PFSK-1 (cell line): ENCODE results near the gene PCBP3.

Source experiments
- FOXP2 ChIP-seq: optimal IDR thresholded peaks from 2 replicates; pipeline ENCODE3; 2011; ENCODE audit warnings: borderline replicate concordance, control low read depth, inconsistent platforms; ENCODE audit not compliant: insufficient read depth; ENCODE audit errors: extremely low read length, extremely low read depth
- POLR2AphosphoS5 ChIP-seq: IDR thresholded peaks from 2 replicates; pipeline ENCODE4 v1.6.1; 2012; ENCODE audit warnings: low read depth, mild to moderate bottlenecking, control low read depth, low read length, moderate library complexity
- SIN3A ChIP-seq: IDR thresholded peaks from 2 replicates; pipeline ENCODE4 v1.6.1; 2012; ENCODE audit warnings: mild to moderate bottlenecking, low read length, moderate library complexity, borderline replicate concordance; ENCODE audit not compliant: insufficient read depth
- TAF1 ChIP-seq: IDR thresholded peaks from 2 replicates; pipeline ENCODE4 v1.6.1; 2012; ENCODE audit warnings: low read length, control low read depth, borderline replicate concordance; ENCODE audit not compliant: insufficient read depth
- TF ChIP-seq, protein P1 (sequence below), 2 experiments: IDR thresholded peaks; 2 replicates each; pipeline versions ENCODE4 v1.6.1 to v1.8.0; 2011 to 2012; ENCODE audit warnings: low read depth in 2 of 2, low read length in 2 of 2, control low read depth in 1 of 2, inconsistent platforms in 1 of 2, mild to moderate bottlenecking in 1 of 2, moderate library complexity in 1 of 2; ENCODE audit not compliant: insufficient read depth in 1 of 2

Gene PCBP3

DNA sequence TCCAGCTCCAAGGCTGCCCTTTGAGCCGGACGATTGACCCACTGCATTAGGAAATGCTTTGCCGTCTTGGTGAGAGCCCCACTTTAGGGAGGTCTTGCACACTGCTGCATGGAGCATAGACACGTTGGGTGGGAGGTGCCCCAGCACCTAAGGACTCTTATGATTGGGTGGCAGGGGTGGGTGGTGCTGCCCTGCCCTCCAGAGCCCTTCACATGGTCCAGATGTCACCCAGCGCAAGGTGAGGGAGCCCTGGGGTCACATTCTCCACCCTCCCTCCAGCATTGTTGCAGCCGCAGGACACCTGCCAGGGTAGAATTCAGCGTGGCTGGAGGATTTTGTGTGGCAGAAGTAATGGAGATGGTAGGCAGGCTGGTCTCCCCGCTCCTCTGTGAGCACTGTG lies 200.7 kb downstream of the PCBP3 start:
- TF ChIP-seq TAF1 (no peak), SIN3A (no peak), FOXP2 (no peak), POLR2AphosphoS5 (no peak)
- TF ChIP-seq, protein P1, sequence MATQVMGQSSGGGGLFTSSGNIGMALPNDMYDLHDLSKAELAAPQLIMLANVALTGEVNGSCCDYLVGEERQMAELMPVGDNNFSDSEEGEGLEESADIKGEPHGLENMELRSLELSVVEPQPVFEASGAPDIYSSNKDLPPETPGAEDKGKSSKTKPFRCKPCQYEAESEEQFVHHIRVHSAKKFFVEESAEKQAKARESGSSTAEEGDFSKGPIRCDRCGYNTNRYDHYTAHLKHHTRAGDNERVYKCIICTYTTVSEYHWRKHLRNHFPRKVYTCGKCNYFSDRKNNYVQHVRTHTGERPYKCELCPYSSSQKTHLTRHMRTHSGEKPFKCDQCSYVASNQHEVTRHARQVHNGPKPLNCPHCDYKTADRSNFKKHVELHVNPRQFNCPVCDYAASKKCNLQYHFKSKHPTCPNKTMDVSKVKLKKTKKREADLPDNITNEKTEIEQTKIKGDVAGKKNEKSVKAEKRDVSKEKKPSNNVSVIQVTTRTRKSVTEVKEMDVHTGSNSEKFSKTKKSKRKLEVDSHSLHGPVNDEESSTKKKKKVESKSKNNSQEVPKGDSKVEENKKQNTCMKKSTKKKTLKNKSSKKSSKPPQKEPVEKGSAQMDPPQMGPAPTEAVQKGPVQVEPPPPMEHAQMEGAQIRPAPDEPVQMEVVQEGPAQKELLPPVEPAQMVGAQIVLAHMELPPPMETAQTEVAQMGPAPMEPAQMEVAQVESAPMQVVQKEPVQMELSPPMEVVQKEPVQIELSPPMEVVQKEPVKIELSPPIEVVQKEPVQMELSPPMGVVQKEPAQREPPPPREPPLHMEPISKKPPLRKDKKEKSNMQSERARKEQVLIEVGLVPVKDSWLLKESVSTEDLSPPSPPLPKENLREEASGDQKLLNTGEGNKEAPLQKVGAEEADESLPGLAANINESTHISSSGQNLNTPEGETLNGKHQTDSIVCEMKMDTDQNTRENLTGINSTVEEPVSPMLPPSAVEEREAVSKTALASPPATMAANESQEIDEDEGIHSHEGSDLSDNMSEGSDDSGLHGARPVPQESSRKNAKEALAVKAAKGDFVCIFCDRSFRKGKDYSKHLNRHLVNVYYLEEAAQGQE (IDR thresholded peaks at IDR 0.05; ENCODE audit: insufficient read depth in 1 of 2, low read depth in 2 of 2, low read length in 2 of 2), result no peak

DNA sequence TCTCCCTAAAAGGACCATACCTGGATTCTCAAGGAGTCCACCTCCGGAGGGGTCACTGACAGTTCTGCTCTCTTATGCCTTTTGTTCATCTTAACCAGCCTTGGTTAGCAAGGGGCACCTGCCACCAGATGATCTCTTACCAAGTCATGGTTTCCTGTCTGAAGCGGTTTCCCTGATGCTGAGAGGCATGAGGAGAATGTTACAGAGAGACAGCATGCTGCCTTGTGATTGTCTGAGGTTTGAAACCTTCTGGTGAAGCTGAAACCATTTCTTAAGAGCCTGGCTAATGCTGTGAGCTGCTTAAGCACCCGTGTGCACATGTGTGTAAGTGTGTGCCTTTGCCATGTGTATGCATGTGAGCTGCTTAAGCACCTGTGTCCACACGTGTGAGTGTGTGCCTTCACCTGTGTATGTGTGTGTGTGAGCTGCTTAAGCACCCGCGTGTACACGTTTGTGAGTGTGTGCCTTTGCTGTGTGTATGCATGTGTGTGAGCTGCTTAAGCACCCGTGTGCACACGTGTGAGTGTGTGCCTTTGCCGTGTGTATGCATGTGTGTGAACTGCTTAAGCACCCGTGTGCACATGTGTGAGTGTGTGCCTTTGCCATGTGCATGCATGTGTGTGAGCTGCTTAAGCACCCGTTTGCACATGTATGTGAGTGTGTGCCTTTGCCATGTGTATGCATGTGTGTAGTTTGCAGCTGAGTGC lies 201.7 kb downstream of the PCBP3 start:
- TF ChIP-seq, protein P1 (IDR thresholded peaks at IDR 0.05; ENCODE audit: insufficient read depth in 1 of 2, low read depth in 2 of 2, low read length in 2 of 2), result no peak
- TF ChIP-seq SIN3A (no peak), FOXP2 (no peak), POLR2AphosphoS5 (no peak), TAF1 (no peak)

DNA sequence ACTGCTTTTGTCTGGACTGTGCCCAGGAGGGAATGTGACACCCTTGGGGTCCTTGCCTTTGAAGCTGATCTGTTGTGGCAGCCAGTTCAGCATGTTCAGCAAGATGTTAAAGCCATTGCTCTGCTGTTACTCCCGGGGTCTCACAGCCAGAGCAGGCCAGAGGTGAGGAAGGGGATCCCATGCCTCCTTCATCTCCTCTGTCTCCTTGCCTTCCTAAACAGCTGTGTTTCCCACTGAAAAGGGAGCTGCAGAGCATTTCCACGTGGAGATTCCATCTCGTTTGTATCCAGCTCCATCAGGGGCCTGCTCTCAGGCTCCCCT lies 202.2 kb downstream of the PCBP3 start:
- TF ChIP-seq POLR2AphosphoS5, result no peak
- TF ChIP-seq, protein P1 (IDR thresholded peaks at IDR 0.05; ENCODE audit: insufficient read depth in 1 of 2, low read depth in 2 of 2, low read length in 2 of 2), result no peak
- TF ChIP-seq SIN3A, result no peak

DNA sequence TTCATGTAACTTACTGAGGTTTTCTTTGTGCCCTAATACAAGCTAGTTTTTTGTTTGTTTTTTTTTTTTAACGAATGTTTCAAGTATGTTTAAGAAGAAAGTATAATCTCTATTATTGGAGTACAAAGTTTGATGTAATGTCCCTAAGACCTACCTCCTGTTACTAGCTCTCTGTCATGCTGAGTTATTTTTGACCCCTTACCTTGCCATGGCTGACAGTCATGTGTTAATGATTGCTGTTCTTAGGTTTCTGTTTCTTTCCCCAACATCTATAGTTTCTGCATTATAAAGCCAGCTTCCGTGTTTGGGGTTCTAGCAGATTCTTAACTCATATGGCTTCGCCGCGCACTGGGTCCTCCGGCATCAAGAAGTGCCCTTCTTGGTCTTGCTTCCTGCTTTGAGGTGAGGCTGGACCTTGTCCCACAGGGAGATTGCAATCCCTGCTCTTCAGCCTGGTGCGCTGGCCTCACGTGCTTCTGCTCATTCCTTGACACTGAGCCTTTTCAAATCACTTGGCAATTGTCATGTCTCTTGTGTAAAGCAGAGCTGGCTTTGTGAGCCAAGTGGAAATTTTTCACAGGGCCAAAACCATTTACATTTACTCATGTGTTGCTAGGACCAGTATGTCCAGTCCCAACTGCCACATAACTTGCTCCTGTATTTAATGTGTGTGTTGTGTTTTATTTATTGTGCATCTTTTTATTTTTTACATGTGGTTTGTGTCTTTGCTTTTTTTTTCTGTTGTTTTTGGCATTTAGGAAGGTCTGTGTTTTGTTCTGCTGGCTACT lies 203.0 kb downstream of the PCBP3 start:
- TF ChIP-seq POLR2AphosphoS5 (no peak), TAF1 (no peak), FOXP2 (no peak), SIN3A (no peak)
- TF ChIP-seq, protein P1 (IDR thresholded peaks at IDR 0.05; ENCODE audit: insufficient read depth in 1 of 2, low read depth in 2 of 2, low read length in 2 of 2), result no peak
